Thoracic aorta (tissue), 2 donors: ENCODE results near the gene RPAP2. TPM values are rescaled to one million over a fixed set of nuclear protein-coding genes. Genes with fewer than 3 reads are reported as not detected.

Experiments used
- ATAC-seq: fragments of 150-250 bp; one replicate; pipeline ENCODE4 v1.8.0; 2017; ENCODE audit warnings: low read depth; ENCODE audit not compliant: insufficient number of reproducible peaks, low FRiP score
- DNase-seq: peaks from one replicate; pipeline ENCODE4 v3.0.0-alpha.2; 2020; ENCODE audit warnings: low spot score
- H3K27ac ChIP-seq, 2 donors: fragments of 200-600 bp; sonication (generic); 1 replicate in 1 of 2; 2 replicates in 1 of 2; pipeline ENCODE4 v1.5.1; 2016; ENCODE audit warnings: mild to moderate bottlenecking in 2 of 2, moderate library complexity in 2 of 2
- H3K27me3 ChIP-seq: fragments of 200-600 bp; sonication (generic); replicated peaks from 2 replicates; pipeline ENCODE4 v1.6.0; 2016; ENCODE audit warnings: mild to moderate bottlenecking; ENCODE audit not compliant: insufficient read depth
- H3K36me3 ChIP-seq: fragments of 200-600 bp; sonication (generic); one replicate; pipeline ENCODE4 v1.5.1; 2016
- H3K4me1 ChIP-seq, 2 donors: fragments of 200-600 bp; sonication (generic); 1 replicate in 1 of 2; 2 replicates in 1 of 2; pipeline versions ENCODE4 v1.5.1 to v1.6.0; 2016; ENCODE audit warnings: low read depth in 2 of 2, mild to moderate bottlenecking in 1 of 2; ENCODE audit not compliant: control insufficient read depth in 1 of 2
- H3K4me3 ChIP-seq: fragments of 200-600 bp; sonication (generic); 2 replicates; pipeline ENCODE4 v1.5.1; 2016; ENCODE audit warnings: mild to moderate bottlenecking
- H3K9me3 ChIP-seq: fragments of 200-600 bp; sonication (generic); 2 replicates; pipeline ENCODE4 v1.5.1; 2016
- CTCF ChIP-seq: fragments of 200-600 bp; sonication (generic); IDR thresholded peaks from one replicate; pipeline ENCODE4 v1.5.1; 2019; ENCODE audit warnings: antibody characterized with exemption
- total RNA-seq, 2 donors: library from RNA; depleted of rRNA; stranded (reverse); fragments of >200 nt; gene quantifications; one replicate each; pipeline versions ENCODE4 v1.1.0 to v1.2.3, GENCODE V29; 2016

Gene RPAP2
- total RNA-seq, 2 donors from 2014 or later, result 7.0 to 11.2 TPM

GRCh38 chr1:92362970-92363369 is 64.1 kb downstream of the RPAP2 start:
- DNase-seq, result no peak
- H3K4me1 ChIP-seq, result no peaks in the 10 kb centered on the region
- no peak overlapping the region for H3K4me3 ChIP-seq
- no peaks in the 10 kb centered on the region for H3K9me3 ChIP-seq
- no peaks in the 10 kb centered on the region for H3K27me3 ChIP-seq
- no peak overlapping the region for H3K27ac ChIP-seq
- no peaks in the 10 kb centered on the region for H3K36me3 ChIP-seq
- TF ChIP-seq CTCF, result no peak
- no peak for ATAC-seq

- Histone ChIP-seq H3K27ac (no peak overlapping the region), H3K4me3 (no peak overlapping the region), H3K4me1 (no peaks in the 10 kb centered on the region), H3K9me3 (no peaks in the 10 kb centered on the region), H3K36me3 (no peaks in the 10 kb centered on the region), H3K27me3 (no peaks in the 10 kb centered on the region)
- no peak for DNase-seq
- no peak for ATAC-seq
- TF ChIP-seq CTCF, result no peak
Measured at GRCh38 chr1:92363401-92363800, 64.5 kb downstream of the RPAP2 start.

GRCh38 chr1:92365378-92366039 is 66.7 kb downstream of the RPAP2 start:
- DNase-seq (no peak), ATAC-seq (no peak)
- Histone ChIP-seq H3K9me3 (no peaks in the 10 kb centered on the region), H3K4me3 (no peak overlapping the region), H3K27ac (no peak overlapping the region), H3K36me3 (peaks cover 10% of the 10 kb centered on the region), H3K4me1 (no peaks in the 10 kb centered on the region), H3K27me3 (no peaks in the 10 kb centered on the region)
- no peak for TF ChIP-seq CTCF

GRCh38 chr1:92366040-92366395 is 67.2 kb downstream of the RPAP2 start:
- ATAC-seq, result no peak

GRCh38 chr1:92367496-92367895 is 68.6 kb downstream of the RPAP2 start:
- H3K27ac ChIP-seq, result no peak overlapping the region
- ATAC-seq (no peak), DNase-seq (no peak)
- H3K4me3 ChIP-seq, result no peak overlapping the region
- H3K9me3 ChIP-seq, result no peaks in the 10 kb centered on the region
- no peaks in the 10 kb centered on the region for H3K4me1 ChIP-seq
- no peaks in the 10 kb centered on the region for H3K27me3 ChIP-seq
- TF ChIP-seq CTCF, result no peak
- H3K36me3 ChIP-seq, result peaks cover 10% of the 10 kb centered on the region

More at GRCh38 chr1:92366040-92366395, 67.2 kb downstream of the RPAP2 start:
- H3K4me3 ChIP-seq, result no peak overlapping the region
- no peaks in the 10 kb centered on the region for H3K9me3 ChIP-seq
- H3K36me3 ChIP-seq, result peaks cover 10% of the 10 kb centered on the region
- no peaks in the 10 kb centered on the region for H3K27me3 ChIP-seq
- no peaks in the 10 kb centered on the region for H3K4me1 ChIP-seq
- no peak overlapping the region for H3K27ac ChIP-seq
- TF ChIP-seq CTCF, result no peak
- no peak for DNase-seq
